ENCODE measurements around the gene GABRA4. TPM values are rescaled to one million over a fixed set of nuclear protein-coding genes. Genes with fewer than 3 reads are reported as not detected.

GABRA4 gene
- total RNA-seq, 4 donors from 2014 or later = under 0.01 to 1.3 (median 0.12) TPM

- H3K4me3 ChIP-seq = no peak overlapping the region
- H3K27ac ChIP-seq = no peak overlapping the region
- H3K27me3 ChIP-seq = no peaks in the 10 kb centered on the region
- H3K4me1 ChIP-seq = no peaks in the 10 kb centered on the region
- H3K36me3 ChIP-seq = no peaks in the 10 kb centered on the region
- TF ChIP-seq POLR2A (IDR thresholded peaks at IDR 0.05) = no peak
- TF ChIP-seq CTCF (IDR thresholded peaks at IDR 0.05) = no peak
- no peak for TF ChIP-seq POLR2AphosphoS5 (IDR thresholded peaks at IDR 0.05)
- TF ChIP-seq EP300 (IDR thresholded peaks at IDR 0.05) = no peak
- ATAC-seq = no peak
- H3K9me3 ChIP-seq = no peaks in the 10 kb centered on the region
- WGBS, 2 donors (ENCODE audit: low coverage in 1 of 2) = 56 to 67% methylated on average over 1 of the region's 1 CpG
Measured at GRCh38 chr4:46937493-46937892, 55.9 kb downstream of the GABRA4 start.

- no peak for TF ChIP-seq EP300 (IDR thresholded peaks at IDR 0.05)
- WGBS, 2 donors (ENCODE audit: low coverage in 1 of 2) = 81 to 91% methylated on average over 2 of the region's 2 CpGs
- Histone ChIP-seq H3K27me3 (no peaks in the 10 kb centered on the region), H3K4me1 (no peaks in the 10 kb centered on the region), H3K4me3 (no peak overlapping the region), H3K27ac (no peak overlapping the region), H3K36me3 (no peaks in the 10 kb centered on the region), H3K9me3 (no peaks in the 10 kb centered on the region)
- ATAC-seq = no peak
Measured at GRCh38 chr4:46934726-46935125, 58.7 kb downstream of the GABRA4 start.

- no peak overlapping the region for H3K27ac ChIP-seq
- H3K4me1 ChIP-seq = no peaks in the 10 kb centered on the region
- H3K4me3 ChIP-seq = no peak overlapping the region
- no peaks in the 10 kb centered on the region for H3K36me3 ChIP-seq
- TF ChIP-seq CTCF (IDR thresholded peaks at IDR 0.05) (no peak), EP300 (IDR thresholded peaks at IDR 0.05) (no peak), POLR2A (IDR thresholded peaks at IDR 0.05) (no peak), POLR2AphosphoS5 (IDR thresholded peaks at IDR 0.05) (no peak)
- no peaks in the 10 kb centered on the region for H3K27me3 ChIP-seq
- no peak for ATAC-seq
- 65 to 77% methylated on average over 2 to 3 of the region's 3 CpGs for WGBS, 2 donors (ENCODE audit: low coverage in 1 of 2)
- no peaks in the 10 kb centered on the region for H3K9me3 ChIP-seq
Measured at GRCh38 chr4:46933686-46934085, 59.7 kb downstream of the GABRA4 start.

GRCh38 chr4:46931981-46932380, 61.4 kb downstream of the GABRA4 start:
- no peaks in the 10 kb centered on the region for H3K27me3 ChIP-seq
- no peak overlapping the region for H3K4me3 ChIP-seq
- no peaks in the 10 kb centered on the region for H3K4me1 ChIP-seq
- TF ChIP-seq POLR2A (IDR thresholded peaks at IDR 0.05) = no peak
- peak in 1 of 4 experiments; percentile 39 for TF ChIP-seq CTCF (IDR thresholded peaks at IDR 0.05)
- no peak for TF ChIP-seq EP300 (IDR thresholded peaks at IDR 0.05)
- H3K27ac ChIP-seq = no peak overlapping the region
- H3K9me3 ChIP-seq = no peaks in the 10 kb centered on the region
- no peak for ATAC-seq
- WGBS, 2 donors (ENCODE audit: low coverage in 1 of 2) = 18 to 29% methylated on average over 3 of the region's 3 CpGs
- H3K36me3 ChIP-seq = no peaks in the 10 kb centered on the region

GRCh38 chr4:46930891-46931290, 62.5 kb downstream of the GABRA4 start:
- no peaks in the 10 kb centered on the region for H3K4me1 ChIP-seq
- ATAC-seq = no peak
- TF ChIP-seq POLR2A (IDR thresholded peaks at IDR 0.05) (no peak), POLR2AphosphoS5 (IDR thresholded peaks at IDR 0.05) (no peak), CTCF (IDR thresholded peaks at IDR 0.05) (no peak), EP300 (IDR thresholded peaks at IDR 0.05) (no peak)
- no peak overlapping the region for H3K27ac ChIP-seq
- H3K9me3 ChIP-seq = no peaks in the 10 kb centered on the region
- H3K4me3 ChIP-seq = no peak overlapping the region
- no peaks in the 10 kb centered on the region for H3K27me3 ChIP-seq
- H3K36me3 ChIP-seq = no peaks in the 10 kb centered on the region
- WGBS, 2 donors (ENCODE audit: low coverage in 1 of 2) = 87 to 91% methylated on average over 1 to 3 of the region's 3 CpGs

GRCh38 chr4:46927201-46927600, 66.2 kb downstream of the GABRA4 start:
- Histone ChIP-seq H3K27me3 (no peaks in the 10 kb centered on the region), H3K36me3 (no peaks in the 10 kb centered on the region), H3K9me3 (no peaks in the 10 kb centered on the region), H3K4me3 (no peak overlapping the region), H3K4me1 (no peaks in the 10 kb centered on the region), H3K27ac (no peak overlapping the region)
- TF ChIP-seq CTCF (IDR thresholded peaks at IDR 0.05) = no peak
- TF ChIP-seq POLR2A (IDR thresholded peaks at IDR 0.05) = no peak
- TF ChIP-seq POLR2AphosphoS5 (IDR thresholded peaks at IDR 0.05) = no peak
- TF ChIP-seq EP300 (IDR thresholded peaks at IDR 0.05) = no peak
- no peak for ATAC-seq
